ENCODE results near the gene ATP8A2. TPM values are rescaled to one million over a fixed set of nuclear protein-coding genes. Genes with fewer than 3 reads are reported as not detected.

ATP8A2 gene
- total and polyA plus RNA-seq, 2 of the 8 experiments (the other 6 are each of a cell fraction or from before 2014, with no cell fraction given) = 2.4 to 8.3 TPM

DNA sequence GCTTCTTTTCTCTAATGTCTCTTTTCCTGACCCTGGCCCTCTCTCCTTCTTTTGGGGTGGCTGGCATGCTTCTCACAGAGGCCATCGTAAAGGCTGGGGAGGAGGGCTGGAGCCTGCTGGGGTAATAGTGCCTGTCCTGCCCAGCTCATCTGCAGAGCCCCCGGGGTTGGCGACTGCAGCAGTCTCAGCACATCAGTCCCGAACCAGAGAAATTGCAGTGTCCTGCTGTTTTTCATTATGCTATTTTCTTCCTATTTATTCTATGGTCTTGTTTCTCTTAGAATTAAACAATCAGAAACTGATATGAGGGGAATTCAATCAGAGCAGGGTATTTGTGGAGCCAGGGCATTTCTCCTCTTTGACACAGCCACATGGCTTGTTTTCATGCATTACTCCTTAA lies 513.6 kb downstream of the ATP8A2 start:
- Histone ChIP-seq H3K56ac (replicated peaks; ENCODE audit: insufficient read length, low read depth, low read length) (no peak overlapping the region), H3K27me3 (replicated peaks in 1 of 4; ENCODE audit: control insufficient read depth in 3 of 4, extremely low read depth in 1 of 4, insufficient read depth in 3 of 4, low read length in 3 of 4) (no peaks in the 10 kb centered on the region), H3K23ac (ENCODE audit: insufficient read length) (no peak overlapping the region), H4K20me1 (replicated peaks in 1 of 2; ENCODE audit: control insufficient read depth in 1 of 2, insufficient read depth in 2 of 2, low read length in 2 of 2) (no peaks in the 10 kb centered on the region), H3K79me1 (ENCODE audit: low read depth, low read length) (no peaks in the 10 kb centered on the region; the same call in 1 of the 2 replicates), H2BK12ac (ENCODE audit: low read depth, low read length) (no peak overlapping the region), H3K9me3 (ENCODE audit: insufficient read depth in 2 of 2, low read depth in 1 of 2, low read length in 1 of 2) (no peaks in the 10 kb centered on the region), H4K8ac (ENCODE audit: extremely low read depth, insufficient read depth, low read length) (no peak overlapping the region), H2AK5ac (ENCODE audit: low read depth, low read length) (no peak overlapping the region), H3K4me2 (ENCODE audit: insufficient read depth in 1 of 2, low read depth in 2 of 2, low read length in 2 of 2) (no peak overlapping the region), H3K27ac (ENCODE audit: low read depth, low read length) (no peak overlapping the region), H3K4ac (replicated peaks; ENCODE audit: insufficient read length, low read depth, low read length) (no peak overlapping the region), H4K91ac (replicated peaks; ENCODE audit: insufficient read length, low read length) (no peak overlapping the region), H3K9ac (replicated peaks in 1 of 4; ENCODE audit: extremely low read depth in 1 of 4, low read depth in 3 of 4, low read length in 3 of 4) (no peak overlapping the region), H3K14ac (ENCODE audit: insufficient read length) (no peak overlapping the region), H3K23me2 (ENCODE audit: low read depth, low read length) (no peaks in the 10 kb centered on the region), H3K79me2 (ENCODE audit: control insufficient read depth in 1 of 2, insufficient read depth in 2 of 2, low read length in 2 of 2) (no peaks in the 10 kb centered on the region), H2BK120ac (replicated peaks; ENCODE audit: low read depth, low read length) (no peak overlapping the region), H2BK5ac (ENCODE audit: low read depth, low read length) (no peak overlapping the region), H4K5ac (ENCODE audit: insufficient read length, low read depth, low read length) (no peak overlapping the region), H3K18ac (ENCODE audit: extremely low read depth, low read length) (no peak overlapping the region), H3K36me3 (ENCODE audit: control insufficient read depth in 2 of 4, insufficient read depth in 4 of 4, low read length in 3 of 4) (no peaks in the 10 kb centered on the region), H2BK15ac (ENCODE audit: low read length) (no peak overlapping the region), H3K4me3 (ENCODE audit: extremely low read depth in 1 of 4, insufficient read depth in 2 of 4, low read depth in 3 of 4, low read length in 4 of 4) (no peak overlapping the region), H2AFZ (ENCODE audit: low read length) (no peak overlapping the region), H3K4me1 (replicated peaks in 1 of 4; ENCODE audit: control insufficient read depth in 3 of 4, insufficient read depth in 4 of 4, low read length in 3 of 4) (peaks cover 2 to 14% (median 4%) of the 10 kb centered on the region in 4 experiments; a peak in 6 of 7 replicates), H2BK20ac (ENCODE audit: low read length) (no peak overlapping the region)
- ChIA-PET CTCF (ENCODE audit: partially characterized antibody) (interaction anchor here (1.6 kb wide), 1 partner anchor 177 kb away, joined by 3 read pairs; no protein-coding TSS in a partner anchor), POLR2A (ENCODE audit: partially characterized antibody) (no interaction called here)
- FAIRE-seq (no peak), DNase-seq (ENCODE audit: low read depth in 1 of 2, low spot score in 2 of 2) (no peak)
- 97% methylated on average over 4 of the region's 4 CpGs; no CpG with 5 or more reads in 1 of the 2 experiments for WGBS, 2 experiments (ENCODE audit: extremely low coverage in 1 of 2, insufficient coverage in 1 of 2, insufficient read length in 1 of 2, insufficient replicate concordance in 2 of 2, low coverage in 1 of 2, low lambda C conversion rate in 2 of 2, missing lambda C conversion rate in 1 of 2)
- TF ChIP-seq POU5F1 (IDR thresholded peaks at IDR 0.05; ENCODE audit: low read depth, low read length) = no peak
- TF ChIP-seq SAP30 (IDR thresholded peaks at IDR 0.05; ENCODE audit: insufficient read depth, insufficient replicate concordance, low read length) = no peak
- TF ChIP-seq CHD2 (IDR thresholded peaks at IDR 0.05; ENCODE audit: low read length) = no peak
- no peak for TF ChIP-seq CTCF (IDR thresholded peaks at IDR 0.05; ENCODE audit: control extremely low read depth in 1 of 3, insufficient read depth in 1 of 3, low read depth in 1 of 3, low read length in 3 of 3)

Measured in H1 (cell line).